Vagina (tissue), 2 donors: Measurements from ENCODE around the gene CELF5. TPM values are rescaled to one million over a fixed set of nuclear protein-coding genes. Genes with fewer than 3 reads are reported as not detected.

Experiments used
- DNase-seq, 2 donors: peaks; one replicate each; pipeline ENCODE4 v3.0.0-alpha.2; 2017; ENCODE audit errors: extremely low spot score in 2 of 2
- H3K27ac ChIP-seq: fragments of 200-600 bp; sonication (generic); one replicate; pipeline ENCODE4 v1.5.1; 2019
- H3K27me3 ChIP-seq: fragments of 200-600 bp; sonication (generic); one replicate; pipeline ENCODE4 v1.5.1; 2019
- H3K36me3 ChIP-seq, 2 donors: fragments of 200-600 bp; sonication (generic); one replicate each; pipeline ENCODE4 v1.5.1; 2017 to 2019
- H3K4me1 ChIP-seq: fragments of 200-600 bp; sonication (generic); one replicate; pipeline ENCODE4 v1.5.1; 2019
- H3K4me3 ChIP-seq, 2 donors: fragments of 200-600 bp; sonication (generic); 1 replicate in 1 of 2; 2 replicates in 1 of 2; pipeline ENCODE4 v1.5.1; 2016 to 2019
- H3K9me3 ChIP-seq: fragments of 200-600 bp; sonication (generic); one replicate; pipeline ENCODE4 v1.5.1; 2019
- POLR2A ChIP-seq, 2 donors: fragments of 450-650 bp; IDR thresholded peaks; one replicate each; pipeline ENCODE4 v1.6.1; 2017; ENCODE audit warnings: antibody characterized with exemption in 2 of 2, mild to moderate bottlenecking in 2 of 2, moderate library complexity in 2 of 2
- POLR2AphosphoS5 ChIP-seq, 2 donors: sonication (generic); formaldehyde crosslinking; IDR thresholded peaks; one replicate each; pipeline ENCODE4 v1.9.0; 2017; ENCODE audit warnings: antibody characterized with exemption in 2 of 2, mild to moderate bottlenecking in 2 of 2, low read depth in 1 of 2; ENCODE audit not compliant: insufficient read depth in 1 of 2
- intact Hi-C: fragments of 100-400 bp; cut with DNase I; formaldehyde crosslinking; loops from one replicate; pipeline ENCODE4 v1.15.1; 2023
- total RNA-seq: library from RNA; depleted of rRNA; stranded (reverse); fragments of >200 nt; gene quantifications from one replicate; pipeline ENCODE4 v1.2.3, GENCODE V29; 2016
- TF ChIP-seq, protein P1 (sequence below), 3 experiments: fragments of 450-650 bp in 2 of 3; fragments of 200-600 bp in 1 of 3; sonication (generic) in 1 of 3; IDR thresholded peaks; one replicate each; pipeline ENCODE4 v1.5.1; 2017 to 2019; ENCODE audit warnings: antibody characterized with exemption in 3 of 3, mild to moderate bottlenecking in 2 of 3, moderate library complexity in 2 of 3

The CELF5 gene
- total RNA-seq, 1 donor from 2014 or later: not detected

- Histone ChIP-seq H3K36me3 (no peaks in the 10 kb centered on the region), H3K9me3 (no peaks in the 10 kb centered on the region), H3K27ac (no peak overlapping the region), H3K4me1 (no peaks in the 10 kb centered on the region), H3K27me3 (no peaks in the 10 kb centered on the region), H3K4me3 (no peak overlapping the region)
- TF ChIP-seq, protein P1, sequence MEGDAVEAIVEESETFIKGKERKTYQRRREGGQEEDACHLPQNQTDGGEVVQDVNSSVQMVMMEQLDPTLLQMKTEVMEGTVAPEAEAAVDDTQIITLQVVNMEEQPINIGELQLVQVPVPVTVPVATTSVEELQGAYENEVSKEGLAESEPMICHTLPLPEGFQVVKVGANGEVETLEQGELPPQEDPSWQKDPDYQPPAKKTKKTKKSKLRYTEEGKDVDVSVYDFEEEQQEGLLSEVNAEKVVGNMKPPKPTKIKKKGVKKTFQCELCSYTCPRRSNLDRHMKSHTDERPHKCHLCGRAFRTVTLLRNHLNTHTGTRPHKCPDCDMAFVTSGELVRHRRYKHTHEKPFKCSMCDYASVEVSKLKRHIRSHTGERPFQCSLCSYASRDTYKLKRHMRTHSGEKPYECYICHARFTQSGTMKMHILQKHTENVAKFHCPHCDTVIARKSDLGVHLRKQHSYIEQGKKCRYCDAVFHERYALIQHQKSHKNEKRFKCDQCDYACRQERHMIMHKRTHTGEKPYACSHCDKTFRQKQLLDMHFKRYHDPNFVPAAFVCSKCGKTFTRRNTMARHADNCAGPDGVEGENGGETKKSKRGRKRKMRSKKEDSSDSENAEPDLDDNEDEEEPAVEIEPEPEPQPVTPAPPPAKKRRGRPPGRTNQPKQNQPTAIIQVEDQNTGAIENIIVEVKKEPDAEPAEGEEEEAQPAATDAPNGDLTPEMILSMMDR (IDR thresholded peaks at IDR 0.05): no peak
- TF ChIP-seq POLR2A (IDR thresholded peaks at IDR 0.05) (no peak), POLR2AphosphoS5 (IDR thresholded peaks at IDR 0.05; ENCODE audit: insufficient read depth in 1 of 2, low read depth in 1 of 2) (no peak)
- intact Hi-C loops: loop anchor here (5.0 kb wide), 1 partner anchor 153 kb away; no protein-coding TSS in a partner anchor
- DNase-seq: no peak
Measured at GRCh38 chr19:3319643-3320353, 95.3 kb downstream of the CELF5 start.

DNA sequence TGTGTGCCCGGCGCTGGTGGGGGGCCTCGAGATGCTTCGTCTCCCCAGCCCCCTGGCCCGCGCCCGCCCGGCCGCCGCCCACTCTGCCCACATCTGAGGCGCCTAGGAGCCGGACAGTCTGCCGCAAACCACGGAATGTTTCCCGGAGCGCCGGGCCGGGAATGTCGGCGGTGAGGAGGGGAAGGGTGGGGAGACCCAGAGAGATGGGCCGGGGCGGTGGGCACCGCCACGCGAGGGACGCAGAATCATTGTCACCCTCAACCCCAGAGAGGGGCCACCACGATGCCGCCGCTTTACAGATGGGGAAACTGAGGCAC lies 95.9 kb downstream of the CELF5 start:
- TF ChIP-seq, protein P1 (IDR thresholded peaks at IDR 0.05): no peak
- TF ChIP-seq POLR2AphosphoS5 (IDR thresholded peaks at IDR 0.05; ENCODE audit: insufficient read depth in 1 of 2, low read depth in 1 of 2) (no peak), POLR2A (IDR thresholded peaks at IDR 0.05) (no peak)
- no peak overlapping the region for H3K4me3 ChIP-seq
- H3K36me3 ChIP-seq: no peaks in the 10 kb centered on the region
- intact Hi-C loops: loop anchor here (5.0 kb wide), 1 partner anchor 152 kb away; no protein-coding TSS in a partner anchor
- no peaks in the 10 kb centered on the region for H3K9me3 ChIP-seq
- H3K27me3 ChIP-seq: no peaks in the 10 kb centered on the region
- no peaks in the 10 kb centered on the region for H3K4me1 ChIP-seq
- no peak overlapping the region for H3K27ac ChIP-seq
- DNase-seq: no peak

DNA sequence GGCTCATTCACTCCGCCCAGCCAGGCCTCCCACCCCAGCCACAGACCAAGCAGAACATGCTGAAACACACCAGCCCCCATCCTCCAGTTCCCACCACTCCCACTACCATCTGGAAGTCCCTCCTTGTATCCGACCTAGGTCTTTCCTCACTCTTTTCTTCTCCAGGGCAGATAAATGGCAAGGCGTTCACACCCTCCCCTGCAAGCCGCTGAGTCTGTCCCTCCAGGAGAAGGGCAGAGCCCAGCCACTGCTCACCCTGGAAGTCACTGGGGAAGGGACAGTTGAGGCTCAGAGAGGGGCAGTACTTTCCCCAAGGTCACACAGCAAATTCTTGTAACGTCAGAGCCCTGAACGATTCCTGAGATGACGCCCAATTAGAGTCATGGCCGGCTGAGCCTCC lies 96.4 kb downstream of the CELF5 start:
- TF ChIP-seq POLR2A (IDR thresholded peaks at IDR 0.05): no peak
- Histone ChIP-seq H3K4me1 (no peaks in the 10 kb centered on the region), H3K9me3 (no peaks in the 10 kb centered on the region), H3K4me3 (no peak overlapping the region), H3K27ac (no peak overlapping the region), H3K36me3 (no peaks in the 10 kb centered on the region), H3K27me3 (no peaks in the 10 kb centered on the region)
- DNase-seq: no peak
- intact Hi-C loops: loop anchor here (5.0 kb wide), 1 partner anchor 151 kb away; no protein-coding TSS in a partner anchor

DNA sequence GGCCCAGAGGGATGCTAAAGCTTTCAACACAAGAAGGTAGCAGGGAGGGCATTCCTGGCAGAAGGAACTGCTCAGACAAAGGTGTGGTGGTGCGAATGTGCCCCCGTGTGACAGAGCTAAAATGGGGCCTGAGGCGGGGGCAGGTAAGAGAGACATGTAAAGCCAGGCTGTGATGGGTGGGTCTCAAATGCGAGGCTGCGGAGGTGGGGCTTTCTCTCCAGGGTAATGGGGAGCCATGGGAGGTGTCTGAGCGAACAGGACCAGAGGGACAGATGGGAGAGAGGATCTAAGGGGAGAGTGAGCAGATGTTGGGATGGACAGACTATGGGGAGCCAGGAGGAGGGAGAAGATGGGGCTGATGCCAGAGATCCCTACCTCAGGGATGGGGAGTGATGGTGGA lies 97.2 kb downstream of the CELF5 start:
- no peaks in the 10 kb centered on the region for H3K36me3 ChIP-seq
- no peak overlapping the region for H3K27ac ChIP-seq
- H3K27me3 ChIP-seq: no peaks in the 10 kb centered on the region
- DNase-seq: no peak
- H3K4me3 ChIP-seq: no peak overlapping the region
- H3K9me3 ChIP-seq: no peaks in the 10 kb centered on the region
- intact Hi-C loops: loop anchor here (5.0 kb wide), 1 partner anchor 151 kb away; no protein-coding TSS in a partner anchor
- H3K4me1 ChIP-seq: no peaks in the 10 kb centered on the region
- TF ChIP-seq POLR2AphosphoS5 (IDR thresholded peaks at IDR 0.05; ENCODE audit: insufficient read depth in 1 of 2, low read depth in 1 of 2) (no peak), POLR2A (IDR thresholded peaks at IDR 0.05) (no peak)
- TF ChIP-seq, protein P1 (IDR thresholded peaks at IDR 0.05): no peak

GRCh38 chr19:3322199-3322978 lies 97.9 kb downstream of the CELF5 start:
- DNase-seq: no peak
- H3K36me3 ChIP-seq: no peaks in the 10 kb centered on the region
- no peaks in the 10 kb centered on the region for H3K4me1 ChIP-seq
- H3K4me3 ChIP-seq: no peak overlapping the region
- intact Hi-C loops: loop anchor here (5.0 kb wide), 1 partner anchor 150 kb away; no protein-coding TSS in a partner anchor
- TF ChIP-seq, protein P1 (IDR thresholded peaks at IDR 0.05): no peak
- TF ChIP-seq POLR2A (IDR thresholded peaks at IDR 0.05) (no peak), POLR2AphosphoS5 (IDR thresholded peaks at IDR 0.05; ENCODE audit: insufficient read depth in 1 of 2, low read depth in 1 of 2) (no peak)
- H3K9me3 ChIP-seq: no peaks in the 10 kb centered on the region
- H3K27ac ChIP-seq: no peak overlapping the region
- H3K27me3 ChIP-seq: no peaks in the 10 kb centered on the region
